SJCRH30 (cell line): ENCODE measurements around the gene FDX2. TPM values are rescaled to one million over a fixed set of nuclear protein-coding genes. Genes with fewer than 3 reads are reported as not detected.

Experiments
- DNase-seq, 2 experiments: peaks; one replicate each; pipeline ENCODE4 v3.0.0-alpha.2; 2015 to 2020
- H3K27ac ChIP-seq: fragments of 250-450 bp; sonication (Bioruptor Pico); 2 replicates; pipeline ENCODE4 v1.5.1; 2020; ENCODE audit warnings: mild to moderate bottlenecking, moderate library complexity
- H3K27me3 ChIP-seq: fragments of 250-450 bp; sonication (Bioruptor Pico); 2 replicates; pipeline ENCODE4 v1.5.1; 2020; ENCODE audit warnings: mild to moderate bottlenecking, moderate library complexity
- H3K36me3 ChIP-seq: fragments of 250-450 bp; sonication (Bioruptor Pico); 2 replicates; pipeline ENCODE4 v1.5.1; 2020; ENCODE audit warnings: mild to moderate bottlenecking, moderate library complexity
- H3K4me1 ChIP-seq: fragments of 250-450 bp; sonication (Bioruptor Pico); 2 replicates; pipeline ENCODE4 v1.5.1; 2020; ENCODE audit warnings: mild to moderate bottlenecking, moderate library complexity
- H3K4me3 ChIP-seq: fragments of 250-450 bp; sonication (Bioruptor Pico); 2 replicates; pipeline ENCODE4 v1.5.1; 2020; ENCODE audit warnings: mild to moderate bottlenecking, moderate library complexity
- H3K9me3 ChIP-seq: fragments of 250-450 bp; sonication (Bioruptor Pico); replicated peaks from 2 replicates; pipeline ENCODE4 v1.5.1; 2020; ENCODE audit warnings: mild to moderate bottlenecking, moderate library complexity
- total RNA-seq: library from RNA; depleted of rRNA; stranded (reverse); fragments of >200 nt; shearing (Covaris generic); gene quantifications from 2 replicates; pipeline ENCODE4 v1.2.3, GENCODE V29; 2014; rRNA removed

Gene FDX2
- 11.5 and 17.5 TPM in 2 replicates for total RNA-seq

DNA sequence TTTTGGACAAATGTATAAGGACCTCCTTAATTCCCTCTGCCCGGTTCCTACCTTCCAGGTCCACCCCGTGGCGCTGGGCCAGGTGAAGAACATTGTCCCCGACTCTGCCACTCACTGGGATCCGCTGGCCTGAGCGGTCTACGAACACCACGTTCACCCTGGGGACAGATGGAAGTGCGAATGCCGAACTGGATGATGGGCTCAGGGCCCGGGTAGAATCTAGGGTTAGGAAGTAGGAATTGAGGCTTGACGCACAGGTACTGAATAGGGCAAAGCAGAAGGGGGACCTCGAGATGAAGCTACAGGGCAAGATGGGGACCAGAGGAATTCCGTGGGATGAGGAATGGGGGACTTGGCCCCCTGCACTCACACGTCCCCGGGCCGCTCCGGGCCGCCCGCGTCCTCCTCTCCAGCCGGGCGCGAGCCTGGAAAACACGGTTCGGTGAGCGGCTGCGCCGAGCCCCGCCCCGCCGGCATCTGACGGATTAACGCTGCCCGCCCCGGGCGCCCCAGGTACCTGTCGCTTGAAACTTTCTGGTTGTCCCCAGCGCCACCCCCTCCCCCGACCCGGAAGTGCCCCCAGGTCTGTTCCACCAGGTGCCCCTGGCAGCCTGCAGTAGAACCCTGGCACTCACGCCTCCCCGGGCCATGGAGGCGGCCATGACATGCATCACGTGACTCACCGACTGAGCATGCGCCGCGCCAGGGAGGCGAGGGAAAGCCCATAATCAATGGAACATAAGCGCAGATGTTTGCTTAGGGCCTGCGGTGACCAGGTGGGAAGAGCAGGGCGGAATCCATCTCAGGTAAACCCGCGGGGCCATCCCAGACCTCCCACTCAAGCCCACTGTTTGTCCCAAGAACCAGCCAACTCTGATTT is at the start of gene FDX2:
Gene FDX2, minus strand, starts transcription at position 681 of the 880 bp plus-strand sequence. Its CDS starts 19 bp downstream, at position 662.
- Histone ChIP-seq H3K4me3 (peak within 1 kb of the TSS; percentile 78), H3K27ac (peak within 1 kb of the TSS; percentile 30; the same call in 1 of the 2 replicates), H3K36me3 (peaks cover 18% of the 10 kb centered on the region), H3K9me3 (no peaks in the 10 kb centered on the region), H3K4me1 (peaks cover 4% of the 10 kb centered on the region; the same call in 1 of the 2 replicates), H3K27me3 (no peaks in the 10 kb centered on the region)
- DNase-seq, result peak; percentile 84 to 88

DNA sequence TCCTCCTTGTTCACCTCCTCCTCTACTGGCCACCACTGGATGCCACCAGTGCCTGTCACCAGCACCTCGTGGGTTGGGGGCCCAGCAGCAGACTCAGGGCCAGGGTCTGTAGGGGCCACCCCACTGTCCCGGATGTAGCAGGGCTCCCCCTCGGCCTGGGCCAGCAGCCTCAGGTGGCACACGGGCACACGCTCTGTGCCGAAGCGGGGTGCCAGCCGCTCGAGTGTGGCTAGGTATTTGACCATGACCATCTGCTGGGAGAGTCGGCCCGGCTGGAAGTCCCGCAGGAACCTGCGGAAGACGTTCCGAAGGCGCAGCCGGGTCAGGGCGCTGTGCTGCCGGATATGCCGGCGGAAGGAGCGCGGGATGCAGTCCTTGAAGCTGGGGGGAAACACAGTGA is 49.7 kb upstream of the FDX2 start:
- Histone ChIP-seq H3K4me1 (no peaks in the 10 kb centered on the region), H3K27ac (no peak overlapping the region), H3K36me3 (peaks cover 28% of the 10 kb centered on the region), H3K27me3 (no peaks in the 10 kb centered on the region), H3K9me3 (no peaks in the 10 kb centered on the region), H3K4me3 (no peak overlapping the region)
- DNase-seq, result no peak

DNA sequence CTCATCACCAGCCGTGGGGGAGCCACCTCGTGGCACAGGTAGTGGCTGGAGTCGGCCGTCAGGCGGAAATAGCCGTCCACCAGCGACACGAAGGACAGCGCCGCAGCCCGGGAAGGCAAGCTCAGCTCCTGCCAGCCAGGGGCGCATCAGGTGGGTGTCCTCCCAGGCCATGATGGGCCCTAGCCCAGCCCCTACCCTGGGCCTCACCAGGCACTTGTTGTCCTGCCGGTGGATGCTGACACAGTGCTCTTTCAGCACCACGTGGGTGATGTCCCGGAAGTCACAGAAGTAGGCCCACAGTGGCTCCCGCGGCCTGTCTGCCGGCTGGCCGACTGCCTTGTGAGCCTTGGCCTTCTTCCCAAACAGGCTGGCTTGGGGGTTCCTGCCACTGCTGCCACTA is 48.8 kb upstream of the FDX2 start:
- Histone ChIP-seq H3K9me3 (no peaks in the 10 kb centered on the region), H3K36me3 (peaks cover 28% of the 10 kb centered on the region), H3K27ac (no peak overlapping the region), H3K4me1 (no peaks in the 10 kb centered on the region), H3K4me3 (no peak overlapping the region), H3K27me3 (no peaks in the 10 kb centered on the region)
- DNase-seq, result no peak

DNA sequence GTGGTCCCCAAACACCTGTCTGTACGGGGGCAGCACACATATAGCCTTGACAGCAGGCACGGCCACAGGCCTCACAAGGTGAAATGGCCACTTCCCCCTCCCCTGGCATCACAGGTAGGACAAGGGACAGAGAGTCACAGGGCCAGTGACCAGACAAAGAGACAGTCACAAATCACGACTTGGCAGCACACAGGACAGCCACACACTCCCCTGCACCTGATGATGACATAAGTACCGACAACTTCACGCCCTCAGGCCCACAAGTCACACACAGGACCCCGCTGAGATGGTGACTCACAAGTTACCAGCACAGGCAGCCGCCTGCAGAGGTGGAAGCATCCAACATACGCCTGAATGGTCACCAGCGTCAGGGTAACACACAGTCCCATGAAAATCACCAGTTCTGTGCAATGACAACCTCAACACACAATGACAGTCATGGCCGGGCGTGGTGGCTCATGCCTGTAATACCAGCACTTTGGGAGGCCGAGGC is 48.0 kb upstream of the FDX2 start:
- Histone ChIP-seq H3K4me1 (no peaks in the 10 kb centered on the region), H3K4me3 (no peak overlapping the region), H3K27me3 (no peaks in the 10 kb centered on the region), H3K27ac (no peak overlapping the region), H3K36me3 (peaks cover 23% of the 10 kb centered on the region), H3K9me3 (no peaks in the 10 kb centered on the region)
- DNase-seq, result no peak

DNA sequence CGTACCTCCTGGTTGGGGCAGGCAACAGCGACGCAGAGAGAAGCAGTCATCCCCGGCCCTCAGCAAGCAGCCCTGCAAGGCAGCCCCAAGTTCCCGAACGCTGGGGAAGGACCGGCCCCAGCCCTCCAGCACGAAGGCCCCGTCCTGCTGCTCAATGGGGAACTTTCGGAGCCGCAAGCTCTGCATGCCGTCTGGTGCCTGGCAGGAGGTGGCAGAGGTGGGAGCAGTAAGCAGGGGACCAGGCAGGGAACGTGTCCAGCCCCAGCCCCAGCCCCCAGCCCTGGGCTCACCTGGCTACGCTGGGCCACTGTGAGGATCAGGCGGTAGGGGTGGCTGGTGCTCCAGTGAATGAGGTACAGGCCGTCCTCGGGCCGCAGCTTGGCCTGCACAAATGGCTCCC is 46.4 kb upstream of the FDX2 start:
- no peak for DNase-seq
- Histone ChIP-seq H3K9me3 (no peaks in the 10 kb centered on the region), H3K36me3 (peaks cover 15% of the 10 kb centered on the region), H3K4me3 (no peak overlapping the region), H3K27ac (no peak overlapping the region), H3K27me3 (no peaks in the 10 kb centered on the region), H3K4me1 (no peaks in the 10 kb centered on the region)

DNA sequence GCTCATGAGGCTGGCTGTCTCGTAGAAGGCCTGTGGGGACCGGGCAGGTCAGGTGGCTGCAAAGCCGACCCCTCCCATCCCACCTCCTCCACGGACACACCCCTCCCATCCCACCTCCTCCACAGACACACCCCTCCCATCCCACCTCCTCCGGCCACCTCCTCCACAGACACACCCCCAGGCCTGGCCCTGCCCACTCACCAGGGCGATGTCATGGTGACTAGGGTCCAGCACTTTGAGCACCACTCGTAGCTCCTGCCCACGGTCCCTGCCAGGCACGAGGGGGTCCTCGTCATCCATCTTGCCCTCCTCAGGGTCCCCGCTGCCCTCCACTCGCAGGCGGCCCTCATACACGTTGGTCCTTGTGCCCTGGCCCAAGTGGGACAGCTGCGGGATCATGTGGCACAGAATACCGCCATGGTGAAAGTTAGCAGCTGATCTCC is 45.8 kb upstream of the FDX2 start:
- no peak overlapping the region for H3K27ac ChIP-seq
- DNase-seq, result no peak
- H3K4me3 ChIP-seq, result no peak overlapping the region
- H3K9me3 ChIP-seq, result no peaks in the 10 kb centered on the region
- peaks cover 10% of the 10 kb centered on the region; the same call in 1 of the 2 replicates for H3K36me3 ChIP-seq
- no peaks in the 10 kb centered on the region for H3K4me1 ChIP-seq
- H3K27me3 ChIP-seq, result no peaks in the 10 kb centered on the region

DNA sequence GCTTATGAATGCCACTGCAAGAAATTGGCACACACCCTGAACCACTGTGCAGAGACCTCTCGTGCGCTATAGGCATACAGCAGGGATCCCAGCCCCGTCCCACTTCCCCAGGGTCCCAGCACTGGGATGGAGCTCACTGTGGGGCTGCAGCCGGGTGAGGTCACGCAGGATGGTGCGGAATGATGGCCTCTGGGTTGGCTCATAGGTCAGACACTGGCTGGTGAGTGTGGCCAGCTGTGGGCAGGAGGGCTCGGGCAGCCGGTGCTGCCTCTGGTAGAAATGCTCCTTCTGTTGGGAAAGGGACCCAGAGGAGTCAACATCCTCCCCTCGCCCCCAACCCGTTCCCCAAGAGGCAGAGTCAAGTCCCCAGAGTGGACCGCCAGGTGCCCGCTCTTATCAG is 40.6 kb upstream of the FDX2 start:
- no peak for DNase-seq
- Histone ChIP-seq H3K36me3 (peaks cover 16% of the 10 kb centered on the region), H3K9me3 (no peaks in the 10 kb centered on the region), H3K4me1 (no peaks in the 10 kb centered on the region), H3K27ac (no peak overlapping the region), H3K4me3 (no peak overlapping the region), H3K27me3 (no peaks in the 10 kb centered on the region)

DNA sequence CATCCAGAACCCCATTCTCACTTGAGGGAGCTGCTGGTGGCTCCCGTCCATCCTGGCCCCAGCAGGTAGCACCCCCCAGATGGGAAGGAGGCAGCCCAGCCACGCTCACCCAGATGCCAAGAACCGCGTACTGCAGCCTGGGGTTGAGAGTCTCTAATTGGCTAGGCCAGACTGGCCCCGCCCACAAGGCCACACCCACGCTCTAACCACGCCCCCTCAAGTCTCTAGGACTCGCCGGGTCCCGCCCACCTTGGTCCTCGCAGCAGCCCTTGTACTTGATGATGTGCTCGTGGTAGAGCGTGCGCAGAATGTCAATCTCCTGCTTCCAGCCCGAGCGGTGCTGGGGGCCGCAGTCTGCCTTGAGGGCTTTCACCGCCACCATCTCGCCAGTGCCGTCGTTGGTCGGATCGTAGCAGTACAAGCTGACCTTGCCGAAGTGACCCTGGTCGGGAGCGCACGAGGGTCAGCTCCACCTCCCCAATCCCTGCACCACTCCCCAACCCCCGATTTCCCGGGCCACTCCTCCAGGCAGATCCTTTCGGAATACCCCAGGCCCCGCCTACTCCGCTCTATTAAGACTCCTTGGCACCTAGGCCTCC is 38.1 kb upstream of the FDX2 start:
- no peaks in the 10 kb centered on the region for H3K9me3 ChIP-seq
- DNase-seq, result peak; percentile 31 to 40
- no peaks in the 10 kb centered on the region for H3K27me3 ChIP-seq
- no peaks in the 10 kb centered on the region for H3K4me1 ChIP-seq
- peaks cover 11% of the 10 kb centered on the region for H3K36me3 ChIP-seq
- H3K27ac ChIP-seq, result no peak overlapping the region
- no peak overlapping the region for H3K4me3 ChIP-seq

DNA sequence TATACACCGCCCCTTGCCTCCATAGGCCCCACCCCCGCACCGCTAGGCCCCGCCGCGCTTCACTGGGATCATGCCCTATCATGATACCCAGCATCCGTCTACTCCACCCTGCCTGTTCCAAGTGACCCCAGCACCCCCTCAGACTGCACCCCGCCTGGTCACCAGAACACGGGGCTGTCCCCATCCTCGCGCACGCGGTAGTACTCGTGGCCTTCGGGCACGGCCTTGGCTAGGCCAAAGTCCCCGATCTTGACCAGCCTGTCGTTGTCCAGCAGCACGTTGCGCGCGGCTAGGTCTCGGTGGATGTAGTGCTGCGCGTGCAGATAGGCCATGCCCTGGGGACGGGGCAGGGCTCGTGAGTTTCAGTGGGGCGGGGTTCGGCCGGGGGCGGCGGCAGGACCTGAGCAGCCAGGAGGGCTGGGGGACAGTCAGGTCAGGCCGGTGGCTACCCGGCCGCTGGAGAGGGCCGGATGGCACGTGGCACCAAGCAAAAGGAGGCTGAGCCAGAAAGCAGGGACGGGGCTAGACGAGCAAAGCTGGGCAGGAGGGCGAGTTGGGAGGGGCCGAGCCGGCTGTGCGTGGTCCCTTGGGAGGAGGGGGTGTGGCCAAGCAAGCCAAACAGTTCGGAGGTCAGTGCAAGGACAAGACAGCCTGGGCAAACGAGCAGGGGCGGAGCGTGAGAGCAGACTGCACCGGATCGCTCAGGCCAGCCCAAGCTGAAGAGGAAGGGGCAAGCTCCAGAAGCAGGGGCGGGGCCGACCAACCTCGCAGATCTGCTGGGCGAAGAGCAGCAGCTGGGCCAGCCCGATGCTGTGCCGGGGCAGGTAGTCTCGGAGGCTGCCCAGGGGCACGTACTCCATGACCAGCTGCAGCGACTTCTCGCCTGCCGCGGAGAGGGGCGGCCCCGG is 37.2 kb upstream of the FDX2 start:
- no peaks in the 10 kb centered on the region for H3K9me3 ChIP-seq
- no peak for DNase-seq
- no peaks in the 10 kb centered on the region for H3K4me1 ChIP-seq
- no peaks in the 10 kb centered on the region for H3K27me3 ChIP-seq
- no peak overlapping the region for H3K27ac ChIP-seq
- H3K36me3 ChIP-seq, result peaks cover 11% of the 10 kb centered on the region
- H3K4me3 ChIP-seq, result no peak overlapping the region

DNA sequence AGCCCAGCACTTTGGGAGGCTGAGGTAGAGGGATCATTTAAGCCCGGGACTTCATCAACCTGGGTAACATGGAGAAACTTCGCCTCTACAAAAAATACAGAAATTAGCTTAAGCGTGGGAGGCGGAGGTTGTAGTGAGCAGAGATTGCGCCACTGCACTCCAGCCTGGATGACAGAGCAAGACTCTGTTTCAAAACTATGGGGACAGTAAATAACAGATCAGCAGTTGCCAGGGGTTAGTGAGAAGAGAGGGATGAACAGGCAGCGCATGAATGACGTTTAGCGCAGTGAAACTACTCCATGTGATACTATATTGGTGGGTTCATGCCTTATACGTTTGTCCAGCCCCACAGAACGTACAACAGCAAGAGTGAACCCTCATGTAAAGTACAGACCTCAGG is 30.7 kb upstream of the FDX2 start:
- DNase-seq, result no peak

DNA sequence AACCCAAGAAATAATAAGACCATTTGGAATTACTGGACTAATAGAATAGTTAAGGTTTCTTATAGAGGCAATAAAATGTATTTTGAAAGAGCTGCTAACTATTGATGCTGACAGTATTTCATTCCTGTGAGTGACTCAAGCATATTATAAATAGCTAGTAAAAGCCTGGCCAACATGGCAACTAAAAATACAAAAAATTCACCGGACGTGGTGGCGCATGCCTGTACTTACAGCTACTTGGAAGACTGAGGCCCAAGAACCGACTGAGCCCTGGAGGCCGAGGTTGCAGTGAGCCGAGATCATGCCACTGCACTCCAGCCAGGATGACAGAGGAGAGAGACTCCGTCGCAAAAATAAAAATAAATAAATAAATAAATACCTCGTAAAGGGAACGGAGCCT is 29.0 kb upstream of the FDX2 start:
- H3K36me3 ChIP-seq, result no peaks in the 10 kb centered on the region
- DNase-seq, result no peak
- H3K27me3 ChIP-seq, result no peaks in the 10 kb centered on the region
- H3K4me3 ChIP-seq, result no peak overlapping the region
- H3K27ac ChIP-seq, result no peak overlapping the region
- H3K9me3 ChIP-seq, result no peaks in the 10 kb centered on the region
- H3K4me1 ChIP-seq, result no peaks in the 10 kb centered on the region

More for the DNA sequence above, 30.7 kb upstream of the FDX2 start:
- H3K36me3 ChIP-seq, result no peaks in the 10 kb centered on the region; the same call in 1 of the 2 replicates
- H3K4me3 ChIP-seq, result no peak overlapping the region
- H3K9me3 ChIP-seq, result no peaks in the 10 kb centered on the region
- H3K4me1 ChIP-seq, result no peaks in the 10 kb centered on the region
- H3K27me3 ChIP-seq, result no peaks in the 10 kb centered on the region
- H3K27ac ChIP-seq, result no peak overlapping the region

DNA sequence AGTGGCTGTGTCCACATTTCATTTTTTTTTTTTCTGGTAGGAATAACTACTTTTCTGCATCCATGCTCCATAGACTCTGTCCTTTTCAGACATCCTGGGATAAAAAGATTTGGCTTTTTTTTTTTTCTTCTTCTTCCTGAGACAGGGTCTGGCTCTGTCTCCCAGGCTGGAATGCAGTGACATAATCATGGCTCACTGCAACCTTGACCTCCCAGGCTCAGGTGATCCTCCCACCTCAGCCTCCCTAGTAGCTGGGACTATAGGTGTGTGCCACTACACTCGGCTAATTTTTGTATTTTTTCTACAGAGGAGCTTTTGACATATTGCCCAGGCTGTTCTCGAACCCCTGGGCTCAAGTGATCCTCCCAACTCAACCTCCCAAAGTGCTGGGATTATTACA is 27.7 kb upstream of the FDX2 start:
- Histone ChIP-seq H3K36me3 (no peaks in the 10 kb centered on the region), H3K4me3 (no peak overlapping the region), H3K4me1 (no peaks in the 10 kb centered on the region), H3K9me3 (no peaks in the 10 kb centered on the region), H3K27me3 (no peaks in the 10 kb centered on the region), H3K27ac (no peak overlapping the region)
- no peak for DNase-seq

DNA sequence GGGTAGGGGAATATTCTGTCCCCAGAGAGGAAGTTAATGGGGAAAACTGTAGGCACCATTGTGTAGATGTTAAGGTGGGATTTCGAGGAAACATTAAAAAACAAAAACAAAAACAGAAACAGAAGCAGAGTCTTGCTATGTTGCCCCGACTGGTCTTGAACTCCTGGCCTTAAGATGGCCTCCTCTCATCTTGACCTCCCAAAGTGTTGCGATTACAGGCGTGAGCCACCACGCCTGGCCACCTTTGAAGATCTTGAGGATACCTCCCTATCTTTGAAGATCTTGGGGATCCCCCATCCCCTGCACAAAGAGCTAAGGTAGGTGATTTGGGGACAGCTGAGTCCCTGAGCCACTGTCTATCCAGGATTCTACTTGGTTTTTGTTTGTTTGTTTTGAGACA is 24.2 kb upstream of the FDX2 start:
- Histone ChIP-seq H3K4me3 (no peak overlapping the region), H3K4me1 (no peaks in the 10 kb centered on the region), H3K36me3 (no peaks in the 10 kb centered on the region), H3K27ac (no peak overlapping the region), H3K27me3 (no peaks in the 10 kb centered on the region), H3K9me3 (no peaks in the 10 kb centered on the region)
- DNase-seq, result no peak

DNA sequence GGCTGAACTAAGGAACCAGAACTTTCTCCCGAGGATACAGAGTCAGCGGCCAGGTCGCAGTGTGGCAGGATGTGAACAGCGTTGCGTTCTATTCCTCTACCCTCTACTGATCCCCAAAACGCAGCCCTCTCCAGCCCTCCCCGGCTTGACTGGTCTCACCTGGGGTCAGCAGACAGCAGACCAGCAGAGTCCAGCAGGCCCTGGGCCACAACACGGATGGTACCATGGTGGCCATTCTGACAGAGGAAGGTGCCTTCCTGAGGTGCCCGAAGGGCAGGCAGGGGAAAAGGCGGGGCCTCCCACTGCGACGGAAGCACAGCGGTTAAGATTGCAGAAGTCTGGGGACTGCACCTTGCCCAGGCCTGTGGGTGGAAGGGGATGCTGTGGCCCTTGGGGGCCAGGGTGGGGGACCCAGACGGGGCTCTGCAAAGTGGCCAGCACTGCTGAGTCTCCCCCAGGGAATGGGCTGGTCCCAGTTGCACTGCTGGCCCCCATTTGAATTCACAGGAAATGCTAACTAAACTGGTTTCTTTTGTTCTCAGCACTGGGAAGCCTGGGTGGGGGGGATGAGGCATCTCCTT is 23.7 kb upstream of the FDX2 start, which contains the start of gene ICAM3:
Gene ICAM3, minus strand, starts transcription at position 245 of the 581 bp plus-strand sequence. Its CDS starts 10 bp downstream, at position 235.
- H3K4me3 ChIP-seq, result no peak within 1 kb of the TSS
- DNase-seq, result no peak
- no peaks in the 10 kb centered on the region for H3K9me3 ChIP-seq
- no peaks in the 10 kb centered on the region for H3K4me1 ChIP-seq
- H3K27ac ChIP-seq, result no peak within 1 kb of the TSS
- no peaks in the 10 kb centered on the region for H3K36me3 ChIP-seq
- H3K27me3 ChIP-seq, result no peaks in the 10 kb centered on the region
